HepG2 (cell line): ENCODE results near the gene ENTREP3. TPM values are rescaled to one million over a fixed set of nuclear protein-coding genes. Genes with fewer than 3 reads are reported as not detected.
A peak's percentile ranks its signal among the peaks of the same experiment; 100 is the strongest.

Experiments
- ATAC-seq: fragments of 200-7000 bp; cut with Tn5 transposase; 3 replicates; pipeline ENCODE4 v1.9.1; 2020; ENCODE audit warnings: mild to moderate bottlenecking, moderate library complexity
- BruUV-seq: library from RNA; stranded (reverse); fragments of 400-500 nt; replicated peaks from 2 replicates; lab custom pipeline; 2021; lab: Mats Ljungman, UMichigan
- CTCF ChIA-PET: fragments of 300-600 bp; formaldehyde crosslinking; extraction: SDS; loops from one replicate; lab custom pipeline; 2021; ENCODE audit warnings: low total read pairs, inconsistent platforms, low intra/inter-chr PET ratio; lab: Yijun Ruan, JAX
- POLR2A ChIA-PET: fragments of 350-600 bp; sonication (Branson Sonifier 250); formaldehyde crosslinking; loops from one replicate; lab custom pipeline; 2020; ENCODE audit warnings: antibody characterized with exemption, inconsistent platforms; lab: Yijun Ruan, JAX
- DNase-seq: peaks from one replicate; pipeline ENCODE4 v3.0.0-alpha.2; 2015; ENCODE audit warnings: low spot score
- FAIRE-seq: peaks from 3 replicates; lab custom pipeline; 2011; peaks lifted over from hg19 to GRCh38; lab: Jason Lieb, UNC
- H2AFZ ChIP-seq: one replicate; pipeline ENCODE4 v1.6.1; 2011; ENCODE audit warnings: low read length, inconsistent platforms
- H3K27ac ChIP-seq: fragments of 300-600 bp; 3 replicates; pipeline ENCODE4 v1.8.0; 2011; ENCODE audit warnings: mixed run types, mild to moderate bottlenecking, mixed read lengths, low read length, inconsistent platforms; ENCODE audit not compliant: insufficient read depth; ENCODE audit errors: extremely low read length
- H3K27me3 ChIP-seq, 2 experiments: fragments of 200-600 bp in 1 of 2; 2 replicates in 1 of 2; 3 replicates in 1 of 2; pipeline versions ENCODE4 v1.6.0 to v1.8.0; 2011; ENCODE audit warnings: low read length in 2 of 2, mild to moderate bottlenecking in 2 of 2, moderate library complexity in 2 of 2, inconsistent platforms in 1 of 2; ENCODE audit not compliant: insufficient read depth in 2 of 2, control insufficient read depth in 1 of 2
- H3K36me3 ChIP-seq, 2 experiments: fragments of 200-600 bp in 1 of 2; replicated peaks in 1 of 2; 2 replicates in 1 of 2; 3 replicates in 1 of 2; pipeline versions ENCODE4 v1.5.1 to v1.8.0; 2011; ENCODE audit warnings: low read length in 2 of 2, inconsistent platforms in 1 of 2; ENCODE audit not compliant: insufficient read depth in 2 of 2, control insufficient read depth in 1 of 2
- H3K4me1 ChIP-seq: 2 replicates; pipeline ENCODE4 v1.5.1; 2012; ENCODE audit warnings: low read length, inconsistent platforms; ENCODE audit not compliant: insufficient read depth
- H3K4me2 ChIP-seq: 2 replicates; pipeline ENCODE4 v1.6.0; 2011; ENCODE audit warnings: low read depth, low read length, inconsistent platforms
- H3K4me3 ChIP-seq, 3 experiments: fragments of 200-600 bp in 1 of 3; sonication (generic), shearing (Covaris generic) in 1 of 3; replicated peaks in 1 of 3; 2 replicates each; pipeline ENCODE4 v1.5.1; 2011 to 2016; ENCODE audit warnings: low read length in 3 of 3, inconsistent platforms in 2 of 3, low read depth in 2 of 3, mild to moderate bottlenecking in 2 of 3, control low read depth in 1 of 3, mixed read lengths in 1 of 3; ENCODE audit not compliant: insufficient read depth in 1 of 3
- H3K79me2 ChIP-seq: one replicate; pipeline ENCODE4 v1.6.1; 2011; ENCODE audit warnings: low read length, inconsistent platforms; ENCODE audit not compliant: insufficient read depth
- H3K9ac ChIP-seq: 2 replicates; pipeline ENCODE4 v1.6.0; 2011; ENCODE audit warnings: mild to moderate bottlenecking, low read depth, low read length, inconsistent platforms; ENCODE audit not compliant: insufficient read depth
- H3K9me3 ChIP-seq: 2 replicates; pipeline ENCODE4 v1.5.1; 2012; ENCODE audit warnings: mild to moderate bottlenecking, low read length
- H4K20me1 ChIP-seq: 2 replicates; pipeline ENCODE4 v1.6.0; 2011; ENCODE audit warnings: inconsistent platforms, mild to moderate bottlenecking, low read length, moderate library complexity; ENCODE audit not compliant: insufficient read depth
- CBX2 ChIP-seq, 2 experiments: fragments of 200-600 bp in 1 of 2; sonication (generic); formaldehyde crosslinking in 1 of 2; IDR thresholded peaks; 2 replicates each; pipeline versions ENCODE4 v1.7.0 to v1.8.1; 2018 to 2022; ENCODE audit warnings: low read depth in 2 of 2, low read length in 1 of 2, mild to moderate bottlenecking in 1 of 2, missing genetic modification reagents in 1 of 2
- HNRNPK ChIP-seq: fragments of 200-400 bp; formaldehyde crosslinking; IDR thresholded peaks from 2 replicates; pipeline ENCODE4 v1.6.1; 2018; ENCODE audit warnings: low read length, low read depth, moderate library complexity, mild to moderate bottlenecking; ENCODE audit not compliant: poor library complexity, severe bottlenecking
- KLF12 ChIP-seq: sonication (generic); formaldehyde crosslinking; IDR thresholded peaks from 2 replicates; pipeline ENCODE4 v1.4.0; 2020; ENCODE audit warnings: missing genetic modification reagents, borderline replicate concordance
- MBNL3 ChIP-seq: fragments of 250-450 bp; sonication (Bioruptor Pico); conservative IDR thresholded peaks from 2 replicates; pipeline ENCODE4 v1.8.0; 2022; ENCODE audit warnings: mild to moderate bottlenecking, inconsistent platforms
- NONO ChIP-seq, 2 experiments: fragments of 450-650 bp in 1 of 2; sonication (generic) in 1 of 2; formaldehyde crosslinking in 1 of 2; IDR thresholded peaks in 1 of 2; conservative IDR thresholded peaks in 1 of 2; 2 replicates each; pipeline versions ENCODE4 v1.6.1 to v1.8.0; 2017 to 2022; ENCODE audit warnings: mild to moderate bottlenecking in 1 of 2, missing genetic modification reagents in 1 of 2, moderate library complexity in 1 of 2
- SP2 ChIP-seq: sonication (generic); formaldehyde crosslinking; IDR thresholded peaks from 2 replicates; pipeline ENCODE4 v1.5.1; 2020; ENCODE audit warnings: mild to moderate bottlenecking, missing genetic modification reagents
- TBP ChIP-seq: sonication (generic); formaldehyde crosslinking; IDR thresholded peaks from 2 replicates; pipeline ENCODE4 v1.5.0; 2020; ENCODE audit warnings: missing genetic modification reagents
- TOE1 ChIP-seq: sonication (generic); formaldehyde crosslinking; IDR thresholded peaks from 2 replicates; pipeline ENCODE4 v1.4.0; 2020; ENCODE audit warnings: mild to moderate bottlenecking, missing genetic modification reagents
- ZFP37 ChIP-seq: sonication (generic); formaldehyde crosslinking; IDR thresholded peaks from 2 replicates; pipeline ENCODE4 v1.4.0; 2020; ENCODE audit warnings: missing genetic modification reagents, borderline replicate concordance
- ZMYM4 ChIP-seq: sonication (generic); formaldehyde crosslinking; IDR thresholded peaks from 2 replicates; pipeline ENCODE4 v1.8.1; 2023; ENCODE audit warnings: mild to moderate bottlenecking, missing genetic modification reagents
- WGBS: methylation state at CpG from one replicate; pipeline ENCODE4 v1.1.6; 2017; ENCODE audit warnings: low lambda C conversion rate; 5-methylcytosine and 5-hydroxymethylcytosine counted together
- in situ Hi-C: cut with HindIII; loops from 2 replicates; pipeline ENCODE4 v1.10.0; 2017; ENCODE audit warnings: low pct_unique_long_range_greater_than_20kb; ENCODE audit not compliant: extremely low pct_ligation_motif_present
- intact Hi-C: fragments of 100-400 bp; cut with micrococcal nuclease; formaldehyde crosslinking; loops from one replicate; pipeline ENCODE4 v1.10.0; 2022; ENCODE audit not compliant: unreplicated experiment
- polyA plus RNA-seq, 8 experiments: library from polyadenylated mRNA; depleted of rRNA in 3 of 8; stranded (reverse) in 7 of 8; unstranded in 1 of 8; fragments of >200 nt; fragmentation: Illumina TruSeq in 4 of 8; extraction: Trizol in 4 of 8; gene quantifications; 2 replicates each; pipeline versions ENCODE4 v1.2.1 to v1.2.3, GENCODE V29; 2011 to 2016; ENCODE audit warnings: low read depth in 4 of 8, missing spikeins in 1 of 8, mixed read lengths in 1 of 8; ENCODE audit not compliant: insufficient read depth in 1 of 8
- total RNA-seq, 5 experiments: library from RNA; depleted of rRNA; stranded (reverse); fragments of >200 nt; fragmentation: Illumina TruSeq; extraction: Trizol; gene quantifications; 2 replicates each; pipeline ENCODE4 v1.2.3, GENCODE V29; 2016; ENCODE audit warnings: low read depth in 1 of 5
- TF ChIP-seq, protein P1 (sequence below): fragments of 450-650 bp; IDR thresholded peaks from 2 replicates; pipeline ENCODE4 v1.6.1; 2017
- TF ChIP-seq, protein P2 (sequence below): sonication (generic); formaldehyde crosslinking; IDR thresholded peaks from 2 replicates; pipeline ENCODE4 v1.5.1; 2020; ENCODE audit warnings: missing genetic modification reagents, mild to moderate bottlenecking, borderline replicate concordance
- TF ChIP-seq, protein P3 (sequence below): sonication (generic); formaldehyde crosslinking; IDR thresholded peaks from 2 replicates; pipeline ENCODE4 v1.5.1; 2020; ENCODE audit warnings: mild to moderate bottlenecking, moderate library complexity, missing genetic modification reagents
- TF ChIP-seq, protein P4 (sequence below): sonication (generic); formaldehyde crosslinking; IDR thresholded peaks from 2 replicates; pipeline ENCODE4 v1.8.1; 2023; ENCODE audit warnings: mild to moderate bottlenecking, missing genetic modification reagents, borderline replicate concordance
- TF ChIP-seq, protein P5 (sequence below): sonication (generic); formaldehyde crosslinking; IDR thresholded peaks from 2 replicates; pipeline ENCODE4 v1.8.0; 2022; ENCODE audit warnings: mild to moderate bottlenecking, missing genetic modification reagents, moderate library complexity

Gene ENTREP3
- total and polyA plus RNA-seq, 2 of the 13 experiments (the other 11 are each of a cell fraction or from before 2014, with no cell fraction given), result 4.1 to 9.9 TPM

DNA sequence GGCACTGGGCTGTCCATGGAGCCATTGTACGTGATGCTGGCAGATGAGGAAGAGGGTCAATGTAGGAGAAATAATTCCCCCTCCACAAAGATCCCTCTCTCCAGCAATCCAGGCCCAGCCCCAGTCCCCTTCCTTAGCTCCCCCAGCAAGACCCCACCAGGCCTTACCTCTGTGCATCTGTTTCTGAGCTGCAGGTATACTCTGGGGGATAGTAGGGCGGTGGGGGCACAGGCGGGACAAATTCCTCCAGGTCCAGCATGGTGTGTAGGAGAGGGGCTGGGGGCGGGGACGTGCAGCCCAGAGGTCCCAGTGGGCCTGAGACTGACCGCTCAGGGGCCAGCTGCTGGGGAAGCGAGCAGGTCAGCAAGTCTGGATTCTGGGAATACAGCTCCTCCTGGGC lies 3.7 kb downstream of the ENTREP3 start:
- FAIRE-seq (no peak), DNase-seq (no peak), ATAC-seq (no peak)
- CTCF ChIA-PET, result interaction anchor here (0.9 to 4.0 kb wide), 5 partner anchors 45 to 340 kb away, joined by 3 to 71 read pairs (median 14); partner anchors contain the start of gene FDPS
- POLR2A ChIA-PET, result interaction anchor here (0.9 to 3.0 kb wide), 13 partner anchors 8 to 311 kb away, joined by 3 to 24 read pairs (median 6); partner anchors contain the start of genes ASH1L, CLK2, FDPS and SCAMP3
- H4K20me1 ChIP-seq, result no peaks in the 10 kb centered on the region
- peak overlapping the region; percentile 0; the same call in 1 of the 2 replicates for H3K9ac ChIP-seq
- 78% methylated on average over 3 of the region's 7 CpGs for WGBS
- peaks cover 45% of the 10 kb centered on the region for H3K4me1 ChIP-seq
- in situ Hi-C loops, result loop anchor here (10.0 kb wide), 1 partner anchor 53 kb away; the partner anchor contains the start of genes FDPS and PKLR
- peaks cover 1 to 9% of the 10 kb centered on the region in 2 experiments; a peak in 2 of 5 replicates for H3K36me3 ChIP-seq
- peak overlapping the region; percentile 68 for H3K4me2 ChIP-seq
- H3K4me3 ChIP-seq, result peak overlapping the region in 1 of 3 experiments; percentile 41; a peak in 2 of 6 replicates
- peaks cover 8% of the 10 kb centered on the region for H3K79me2 ChIP-seq
- no peaks in the 10 kb centered on the region for H3K27me3 ChIP-seq
- no peak overlapping the region for H2AFZ ChIP-seq
- peak overlapping the region; percentile 71 for H3K27ac ChIP-seq
- no peaks in the 10 kb centered on the region for H3K9me3 ChIP-seq
- BruUV-seq, result no TSS peak
- intact Hi-C loops, result loop anchor here (2.0 kb wide), 2 partner anchors 45 to 339 kb away; partner anchors contain the start of gene THBS3
- TF ChIP-seq KLF12 (CRISPR knock-in tag) (no peak), ZFP37 (CRISPR knock-in tag) (no peak), MBNL3 (CRISPR knock-in tag) (no peak), TOE1 (no peak), NONO (IDR thresholded peaks at IDR 0.05) (no peak), NONO (CRISPR knock-in tag; conservative IDR thresholded peaks at IDR 0.05) (0 out of 2 replicates have a peak, but pooled peaks have one; percentile 7), TBP (no peak), ZMYM4 (CRISPR knock-in tag) (no peak), SP2 (CRISPR knock-in tag) (0 out of 2 replicates have a peak, but pooled peaks have one; percentile 20), HNRNPK (no peak), CBX2 (IDR thresholded peaks at IDR 0.05; ENCODE audit: low read depth, low read length) (no peak), CBX2 (CRISPR knock-in tag; IDR thresholded peaks at IDR 0.05; ENCODE audit: low read depth) (no peak)
- TF ChIP-seq, protein P1, sequence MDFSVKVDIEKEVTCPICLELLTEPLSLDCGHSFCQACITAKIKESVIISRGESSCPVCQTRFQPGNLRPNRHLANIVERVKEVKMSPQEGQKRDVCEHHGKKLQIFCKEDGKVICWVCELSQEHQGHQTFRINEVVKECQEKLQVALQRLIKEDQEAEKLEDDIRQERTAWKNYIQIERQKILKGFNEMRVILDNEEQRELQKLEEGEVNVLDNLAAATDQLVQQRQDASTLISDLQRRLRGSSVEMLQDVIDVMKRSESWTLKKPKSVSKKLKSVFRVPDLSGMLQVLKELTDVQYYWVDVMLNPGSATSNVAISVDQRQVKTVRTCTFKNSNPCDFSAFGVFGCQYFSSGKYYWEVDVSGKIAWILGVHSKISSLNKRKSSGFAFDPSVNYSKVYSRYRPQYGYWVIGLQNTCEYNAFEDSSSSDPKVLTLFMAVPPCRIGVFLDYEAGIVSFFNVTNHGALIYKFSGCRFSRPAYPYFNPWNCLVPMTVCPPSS, result no peak
- TF ChIP-seq, protein P2, sequence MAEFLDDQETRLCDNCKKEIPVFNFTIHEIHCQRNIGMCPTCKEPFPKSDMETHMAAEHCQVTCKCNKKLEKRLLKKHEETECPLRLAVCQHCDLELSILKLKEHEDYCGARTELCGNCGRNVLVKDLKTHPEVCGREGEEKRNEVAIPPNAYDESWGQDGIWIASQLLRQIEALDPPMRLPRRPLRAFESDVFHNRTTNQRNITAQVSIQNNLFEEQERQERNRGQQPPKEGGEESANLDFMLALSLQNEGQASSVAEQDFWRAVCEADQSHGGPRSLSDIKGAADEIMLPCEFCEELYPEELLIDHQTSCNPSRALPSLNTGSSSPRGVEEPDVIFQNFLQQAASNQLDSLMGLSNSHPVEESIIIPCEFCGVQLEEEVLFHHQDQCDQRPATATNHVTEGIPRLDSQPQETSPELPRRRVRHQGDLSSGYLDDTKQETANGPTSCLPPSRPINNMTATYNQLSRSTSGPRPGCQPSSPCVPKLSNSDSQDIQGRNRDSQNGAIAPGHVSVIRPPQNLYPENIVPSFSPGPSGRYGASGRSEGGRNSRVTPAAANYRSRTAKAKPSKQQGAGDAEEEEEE, result no peak
- TF ChIP-seq, protein P3, sequence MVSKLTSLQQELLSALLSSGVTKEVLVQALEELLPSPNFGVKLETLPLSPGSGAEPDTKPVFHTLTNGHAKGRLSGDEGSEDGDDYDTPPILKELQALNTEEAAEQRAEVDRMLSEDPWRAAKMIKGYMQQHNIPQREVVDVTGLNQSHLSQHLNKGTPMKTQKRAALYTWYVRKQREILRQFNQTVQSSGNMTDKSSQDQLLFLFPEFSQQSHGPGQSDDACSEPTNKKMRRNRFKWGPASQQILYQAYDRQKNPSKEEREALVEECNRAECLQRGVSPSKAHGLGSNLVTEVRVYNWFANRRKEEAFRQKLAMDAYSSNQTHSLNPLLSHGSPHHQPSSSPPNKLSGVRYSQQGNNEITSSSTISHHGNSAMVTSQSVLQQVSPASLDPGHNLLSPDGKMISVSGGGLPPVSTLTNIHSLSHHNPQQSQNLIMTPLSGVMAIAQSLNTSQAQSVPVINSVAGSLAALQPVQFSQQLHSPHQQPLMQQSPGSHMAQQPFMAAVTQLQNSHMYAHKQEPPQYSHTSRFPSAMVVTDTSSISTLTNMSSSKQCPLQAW, result 0 out of 2 replicates have a peak, but pooled peaks have one; percentile 18
- TF ChIP-seq, protein P4, sequence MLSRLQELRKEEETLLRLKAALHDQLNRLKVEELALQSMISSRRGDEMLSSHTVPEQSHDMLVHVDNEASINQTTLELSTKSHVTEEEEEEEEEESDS (CRISPR knock-in tag), result no peak
- TF ChIP-seq, protein P5, sequence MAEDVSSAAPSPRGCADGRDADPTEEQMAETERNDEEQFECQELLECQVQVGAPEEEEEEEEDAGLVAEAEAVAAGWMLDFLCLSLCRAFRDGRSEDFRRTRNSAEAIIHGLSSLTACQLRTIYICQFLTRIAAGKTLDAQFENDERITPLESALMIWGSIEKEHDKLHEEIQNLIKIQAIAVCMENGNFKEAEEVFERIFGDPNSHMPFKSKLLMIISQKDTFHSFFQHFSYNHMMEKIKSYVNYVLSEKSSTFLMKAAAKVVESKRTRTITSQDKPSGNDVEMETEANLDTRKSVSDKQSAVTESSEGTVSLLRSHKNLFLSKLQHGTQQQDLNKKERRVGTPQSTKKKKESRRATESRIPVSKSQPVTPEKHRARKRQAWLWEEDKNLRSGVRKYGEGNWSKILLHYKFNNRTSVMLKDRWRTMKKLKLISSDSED (CRISPR knock-in tag), result no peak
